ENCODE data around the gene TNNT1.

Gene TNNT1

GRCh38 chr19:55089342-55089944 lies 59.6 kb downstream of the TNNT1 start:
- Histone ChIP-seq H3K27me3 (ENCODE audit: control insufficient read depth in 2 of 2, insufficient read depth in 2 of 2, low read length in 2 of 2) (peaks cover under 1 to 5% of the 10 kb centered on the region in 2 donors), H3K4me3 (ENCODE audit: low read length in 2 of 2) (no peak overlapping the region), H3K9ac (ENCODE audit: low read depth in 1 of 2, low read length in 2 of 2) (no peak overlapping the region), H3K9me3 (ENCODE audit: control insufficient read depth in 2 of 2, low read length in 2 of 2) (no peaks in the 10 kb centered on the region), H3K4me1 (ENCODE audit: control insufficient read depth in 2 of 2, insufficient read depth in 2 of 2, low read length in 2 of 2) (peaks cover 8 to 14% of the 10 kb centered on the region in 2 donors), H3K36me3 (ENCODE audit: control insufficient read depth in 2 of 2, insufficient read depth in 2 of 2, low read length in 2 of 2) (peaks cover 8 to 16% of the 10 kb centered on the region in 2 donors), H3K27ac (ENCODE audit: low read depth in 2 of 2, low read length in 2 of 2) (no peak overlapping the region)

- Histone ChIP-seq H3K36me3 (ENCODE audit: control insufficient read depth in 2 of 2, insufficient read depth in 2 of 2, low read length in 2 of 2) (peaks cover 6 to 13% of the 10 kb centered on the region in 2 donors), H3K9me3 (ENCODE audit: control insufficient read depth in 2 of 2, low read length in 2 of 2) (no peaks in the 10 kb centered on the region), H3K27me3 (ENCODE audit: control insufficient read depth in 2 of 2, insufficient read depth in 2 of 2, low read length in 2 of 2) (peaks cover 2 to 5% of the 10 kb centered on the region in 2 donors), H3K27ac (ENCODE audit: low read depth in 2 of 2, low read length in 2 of 2) (no peak overlapping the region), H3K9ac (ENCODE audit: low read depth in 1 of 2, low read length in 2 of 2) (no peak overlapping the region), H3K4me1 (ENCODE audit: control insufficient read depth in 2 of 2, insufficient read depth in 2 of 2, low read length in 2 of 2) (peaks cover 8 to 14% of the 10 kb centered on the region in 2 donors), H3K4me3 (ENCODE audit: low read length in 2 of 2) (no peak overlapping the region)
Observed at GRCh38 chr19:55088543-55089341, 60.3 kb downstream of the TNNT1 start.

GRCh38 chr19:55088021-55088451 lies 61.0 kb downstream of the TNNT1 start:
- peak overlapping the region in 1 of 2 donors; percentile 59 for H3K4me3 ChIP-seq (ENCODE audit: low read length in 2 of 2)
- H3K27me3 ChIP-seq (ENCODE audit: control insufficient read depth in 2 of 2, insufficient read depth in 2 of 2, low read length in 2 of 2), result peaks cover 2 to 5% of the 10 kb centered on the region in 2 donors
- H3K9ac ChIP-seq (ENCODE audit: low read depth in 1 of 2, low read length in 2 of 2), result peak overlapping the region in 1 of 2 donors; percentile 6
- no peaks in the 10 kb centered on the region for H3K9me3 ChIP-seq (ENCODE audit: control insufficient read depth in 2 of 2, low read length in 2 of 2)
- H3K36me3 ChIP-seq (ENCODE audit: control insufficient read depth in 2 of 2, insufficient read depth in 2 of 2, low read length in 2 of 2), result peaks cover 6 to 13% of the 10 kb centered on the region in 2 donors
- no peak overlapping the region for H3K27ac ChIP-seq (ENCODE audit: low read depth in 2 of 2, low read length in 2 of 2)
- H3K4me1 ChIP-seq (ENCODE audit: control insufficient read depth in 2 of 2, insufficient read depth in 2 of 2, low read length in 2 of 2), result peaks cover 8 to 14% of the 10 kb centered on the region in 2 donors

- Histone ChIP-seq H3K9ac (ENCODE audit: low read depth in 1 of 2, low read length in 2 of 2) (peak overlapping the region; percentile 6 to 43), H3K4me3 (ENCODE audit: low read length in 2 of 2) (peak overlapping the region; percentile 59 to 63), H3K4me1 (ENCODE audit: control insufficient read depth in 2 of 2, insufficient read depth in 2 of 2, low read length in 2 of 2) (peaks cover 8 to 14% of the 10 kb centered on the region in 2 donors), H3K36me3 (ENCODE audit: control insufficient read depth in 2 of 2, insufficient read depth in 2 of 2, low read length in 2 of 2) (peaks cover 6 to 13% of the 10 kb centered on the region in 2 donors), H3K27me3 (ENCODE audit: control insufficient read depth in 2 of 2, insufficient read depth in 2 of 2, low read length in 2 of 2) (peaks cover 2 to 5% of the 10 kb centered on the region in 2 donors), H3K27ac (ENCODE audit: low read depth in 2 of 2, low read length in 2 of 2) (no peak overlapping the region), H3K9me3 (ENCODE audit: control insufficient read depth in 2 of 2, low read length in 2 of 2) (no peaks in the 10 kb centered on the region)
Observed at GRCh38 chr19:55087542-55087901, 61.5 kb downstream of the TNNT1 start.

GRCh38 chr19:55086730-55087541 lies 62.1 kb downstream of the TNNT1 start:
- Histone ChIP-seq H3K36me3 (ENCODE audit: control insufficient read depth in 2 of 2, insufficient read depth in 2 of 2, low read length in 2 of 2) (peaks cover 6 to 13% of the 10 kb centered on the region in 2 donors), H3K9ac (ENCODE audit: low read depth in 1 of 2, low read length in 2 of 2) (peak overlapping the region; percentile 6 to 43), H3K27ac (ENCODE audit: low read depth in 2 of 2, low read length in 2 of 2) (no peak overlapping the region), H3K4me3 (ENCODE audit: low read length in 2 of 2) (peak overlapping the region; percentile 59 to 63), H3K27me3 (ENCODE audit: control insufficient read depth in 2 of 2, insufficient read depth in 2 of 2, low read length in 2 of 2) (peaks cover 2 to 5% of the 10 kb centered on the region in 2 donors), H3K9me3 (ENCODE audit: control insufficient read depth in 2 of 2, low read length in 2 of 2) (no peaks in the 10 kb centered on the region), H3K4me1 (ENCODE audit: control insufficient read depth in 2 of 2, insufficient read depth in 2 of 2, low read length in 2 of 2) (peaks cover 10 to 14% of the 10 kb centered on the region in 2 donors)

- H3K4me3 ChIP-seq (ENCODE audit: low read length in 2 of 2), result peak overlapping the region in 1 of 2 donors; percentile 59
- H3K4me1 ChIP-seq (ENCODE audit: control insufficient read depth in 2 of 2, insufficient read depth in 2 of 2, low read length in 2 of 2), result peaks cover 15% of the 10 kb centered on the region in 2 donors
- H3K36me3 ChIP-seq (ENCODE audit: control insufficient read depth in 2 of 2, insufficient read depth in 2 of 2, low read length in 2 of 2), result peaks cover 3 to 8% of the 10 kb centered on the region in 2 donors
- H3K9me3 ChIP-seq (ENCODE audit: control insufficient read depth in 2 of 2, low read length in 2 of 2), result no peaks in the 10 kb centered on the region
- H3K9ac ChIP-seq (ENCODE audit: low read depth in 1 of 2, low read length in 2 of 2), result no peak overlapping the region
- peaks cover 2 to 5% of the 10 kb centered on the region in 2 donors for H3K27me3 ChIP-seq (ENCODE audit: control insufficient read depth in 2 of 2, insufficient read depth in 2 of 2, low read length in 2 of 2)
- no peak overlapping the region for H3K27ac ChIP-seq (ENCODE audit: low read depth in 2 of 2, low read length in 2 of 2)
Observed at GRCh38 chr19:55085923-55086715, 62.9 kb downstream of the TNNT1 start.

GRCh38 chr19:55084416-55084815 lies 64.6 kb downstream of the TNNT1 start:
- peaks cover 27 to 28% of the 10 kb centered on the region in 2 donors for H3K4me1 ChIP-seq (ENCODE audit: control insufficient read depth in 2 of 2, insufficient read depth in 2 of 2, low read length in 2 of 2)
- H3K27ac ChIP-seq (ENCODE audit: low read depth in 2 of 2, low read length in 2 of 2), result no peak overlapping the region
- H3K36me3 ChIP-seq (ENCODE audit: control insufficient read depth in 2 of 2, insufficient read depth in 2 of 2, low read length in 2 of 2), result no peaks in the 10 kb centered on the region
- H3K9ac ChIP-seq (ENCODE audit: low read depth in 1 of 2, low read length in 2 of 2), result no peak overlapping the region
- H3K4me3 ChIP-seq (ENCODE audit: low read length in 2 of 2), result no peak overlapping the region
- H3K27me3 ChIP-seq (ENCODE audit: control insufficient read depth in 2 of 2, insufficient read depth in 2 of 2, low read length in 2 of 2), result peaks cover 2 to 7% of the 10 kb centered on the region in 2 donors
- H3K9me3 ChIP-seq (ENCODE audit: control insufficient read depth in 2 of 2, low read length in 2 of 2), result no peaks in the 10 kb centered on the region

GRCh38 chr19:55083004-55083850 lies 65.8 kb downstream of the TNNT1 start:
- no peaks in the 10 kb centered on the region for H3K36me3 ChIP-seq (ENCODE audit: control insufficient read depth in 2 of 2, insufficient read depth in 2 of 2, low read length in 2 of 2)
- no peaks in the 10 kb centered on the region for H3K9me3 ChIP-seq (ENCODE audit: control insufficient read depth in 2 of 2, low read length in 2 of 2)
- no peak overlapping the region for H3K9ac ChIP-seq (ENCODE audit: low read depth in 1 of 2, low read length in 2 of 2)
- peaks cover 27 to 28% of the 10 kb centered on the region in 2 donors for H3K4me1 ChIP-seq (ENCODE audit: control insufficient read depth in 2 of 2, insufficient read depth in 2 of 2, low read length in 2 of 2)
- H3K27ac ChIP-seq (ENCODE audit: low read depth in 2 of 2, low read length in 2 of 2), result no peak overlapping the region
- H3K4me3 ChIP-seq (ENCODE audit: low read length in 2 of 2), result no peak overlapping the region
- H3K27me3 ChIP-seq (ENCODE audit: control insufficient read depth in 2 of 2, insufficient read depth in 2 of 2, low read length in 2 of 2), result peaks cover 2 to 7% of the 10 kb centered on the region in 2 donors

Data from mucosa of rectum (tissue), 2 donors.